ENCODE measurements around the gene GNB5. TPM values are rescaled to one million over a fixed set of nuclear protein-coding genes. Genes with fewer than 3 reads are reported as not detected.

Gene GNB5
- total and polyA plus RNA-seq, 2 of the 13 experiments (the other 11 are each of a cell fraction or from before 2014, with no cell fraction given): 13.7 to 14.4 TPM

DNA sequence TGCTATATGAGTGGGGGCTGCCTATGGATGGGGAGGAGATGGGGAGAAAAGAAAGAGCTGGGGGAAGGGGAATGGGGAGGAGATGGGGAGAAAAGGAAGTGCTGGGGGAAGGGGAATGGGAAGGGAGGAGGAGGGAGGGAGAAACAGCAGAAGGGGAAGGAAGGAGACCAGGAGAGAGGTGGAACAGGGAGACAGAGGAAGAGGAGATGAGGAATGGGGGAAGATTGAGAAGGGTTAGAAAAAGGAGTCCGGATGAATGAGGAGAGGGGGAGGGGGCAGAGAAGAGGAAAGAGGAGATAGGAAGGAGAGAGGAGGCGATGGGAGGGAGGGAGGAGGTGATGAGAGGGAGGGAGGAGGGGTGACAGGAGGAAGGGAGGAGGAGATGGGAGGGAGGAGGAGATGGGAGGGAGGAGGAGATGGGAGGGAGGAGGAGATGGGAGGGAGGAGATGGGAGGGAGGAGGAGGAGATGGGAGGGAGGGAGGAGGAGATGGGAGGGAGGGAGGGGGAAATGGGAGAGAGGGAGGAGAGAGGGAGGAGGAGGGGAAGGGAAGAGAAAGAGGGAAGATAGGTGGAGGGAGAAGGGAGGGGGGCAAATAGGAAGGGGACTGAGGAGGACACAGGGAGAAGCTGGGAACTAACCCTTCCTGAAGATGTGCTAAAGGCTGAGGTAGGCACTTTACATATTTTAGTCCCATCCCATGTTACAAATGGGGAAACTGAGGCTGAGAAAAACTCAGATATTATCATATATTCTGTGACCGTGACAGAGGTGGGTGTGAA lies 72.0 kb downstream of the GNB5 start:
- intact Hi-C loops (cut with micrococcal nuclease; ENCODE audit: unreplicated experiment): no loop called here
- ATAC-seq (no peak), DNase-seq (ENCODE audit: low spot score) (no peak), FAIRE-seq (no peak)
- Histone ChIP-seq H3K9me3 (ENCODE audit: low read length) (no peaks in the 10 kb centered on the region), H2AFZ (ENCODE audit: low read length) (no peak overlapping the region), H4K20me1 (ENCODE audit: insufficient read depth, low read length) (no peaks in the 10 kb centered on the region), H3K27ac (ENCODE audit: extremely low read length, insufficient read depth, low read length) (no peak overlapping the region), H3K4me2 (ENCODE audit: low read depth, low read length) (no peak overlapping the region), H3K36me3 (replicated peaks in 1 of 2; ENCODE audit: control insufficient read depth in 1 of 2, insufficient read depth in 2 of 2, low read length in 2 of 2) (no peaks in the 10 kb centered on the region), H3K9ac (ENCODE audit: insufficient read depth, low read depth, low read length) (no peak overlapping the region), H3K27me3 (ENCODE audit: control insufficient read depth in 1 of 2, insufficient read depth in 2 of 2, low read length in 2 of 2) (no peaks in the 10 kb centered on the region), H3K4me3 (replicated peaks in 1 of 3; ENCODE audit: insufficient read depth in 1 of 3, low read depth in 2 of 3, low read length in 3 of 3) (no peak overlapping the region), H3K4me1 (ENCODE audit: insufficient read depth, low read length) (peaks cover 53% of the 10 kb centered on the region), H3K79me2 (ENCODE audit: insufficient read depth, low read length) (no peaks in the 10 kb centered on the region)
- no TSS peak for BruUV-seq (replicated peaks)
- no peak for TF ChIP-seq SP2 (CRISPR knock-in tag; IDR thresholded peaks at IDR 0.05)
- POLR2A ChIA-PET: interaction anchor here (1.4 kb wide), 1 partner anchor 18 kb away, joined by 4 read pairs; no protein-coding TSS in a partner anchor
- WGBS (ENCODE audit: low lambda C conversion rate): 92% methylated on average over 3 of the region's 3 CpGs
- CTCF ChIA-PET (ENCODE audit: low intra/inter-chr PET ratio, low total read pairs): no interaction called here
- in situ Hi-C loops (cut with HindIII; ENCODE audit: extremely low pct_ligation_motif_present, low pct_unique_long_range_greater_than_20kb): no loop called here

DNA sequence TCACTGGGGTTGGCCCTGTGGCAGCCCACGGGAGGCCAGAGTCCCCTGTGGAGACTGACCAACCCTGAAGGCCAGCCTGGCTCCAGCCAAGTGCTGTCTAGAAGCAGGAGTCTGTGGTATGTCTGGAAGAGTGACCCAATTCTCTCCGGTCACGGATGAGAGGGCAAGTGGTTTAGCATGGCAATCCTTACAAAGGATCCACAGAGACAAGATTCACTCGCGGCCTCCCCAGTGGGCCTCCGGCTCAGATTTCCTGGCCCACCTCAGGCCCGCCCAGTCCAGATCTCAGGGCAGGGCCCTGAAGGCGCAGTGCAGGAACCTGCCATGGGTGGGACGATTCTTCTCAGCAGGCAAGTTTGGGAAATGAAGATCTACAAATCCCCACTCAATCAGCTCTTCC lies 73.6 kb downstream of the GNB5 start:
- H3K4me1 ChIP-seq (ENCODE audit: insufficient read depth, low read length): peaks cover 60% of the 10 kb centered on the region
- CTCF ChIA-PET (ENCODE audit: low intra/inter-chr PET ratio, low total read pairs): no interaction called here
- peak overlapping the region; percentile 96 for H3K27ac ChIP-seq (ENCODE audit: extremely low read length, insufficient read depth, low read length)
- TF ChIP-seq CC2D1A (CRISPR knock-in tag; IDR thresholded peaks at IDR 0.05) (no peak), KDM5B (CRISPR knock-in tag; IDR thresholded peaks at IDR 0.05; ENCODE audit: borderline replicate concordance) (0 out of 2 replicates have a peak, but pooled peaks have one; percentile 17), MLLT10 (CRISPR knock-in tag; IDR thresholded peaks at IDR 0.05) (no peak), ZNF605 (CRISPR knock-in tag; IDR thresholded peaks at IDR 0.05) (0 out of 2 replicates have a peak, but pooled peaks have one; percentile 27)
- TF ChIP-seq, protein P1, sequence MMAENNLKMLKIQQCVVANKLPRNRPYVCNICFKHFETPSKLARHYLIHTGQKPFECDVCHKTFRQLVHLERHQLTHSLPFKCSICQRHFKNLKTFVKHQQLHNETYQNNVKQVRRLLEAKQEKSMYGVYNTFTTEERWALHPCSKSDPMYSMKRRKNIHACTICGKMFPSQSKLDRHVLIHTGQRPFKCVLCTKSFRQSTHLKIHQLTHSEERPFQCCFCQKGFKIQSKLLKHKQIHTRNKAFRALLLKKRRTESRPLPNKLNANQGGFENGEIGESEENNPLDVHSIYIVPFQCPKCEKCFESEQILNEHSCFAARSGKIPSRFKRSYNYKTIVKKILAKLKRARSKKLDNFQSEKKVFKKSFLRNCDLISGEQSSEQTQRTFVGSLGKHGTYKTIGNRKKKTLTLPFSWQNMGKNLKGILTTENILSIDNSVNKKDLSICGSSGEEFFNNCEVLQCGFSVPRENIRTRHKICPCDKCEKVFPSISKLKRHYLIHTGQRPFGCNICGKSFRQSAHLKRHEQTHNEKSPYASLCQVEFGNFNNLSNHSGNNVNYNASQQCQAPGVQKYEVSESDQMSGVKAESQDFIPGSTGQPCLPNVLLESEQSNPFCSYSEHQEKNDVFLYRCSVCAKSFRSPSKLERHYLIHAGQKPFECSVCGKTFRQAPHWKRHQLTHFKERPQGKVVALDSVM (CRISPR knock-in tag; IDR thresholded peaks at IDR 0.05): 0 out of 2 replicates have a peak, but pooled peaks have one; percentile 21
- TF ChIP-seq, protein P2, sequence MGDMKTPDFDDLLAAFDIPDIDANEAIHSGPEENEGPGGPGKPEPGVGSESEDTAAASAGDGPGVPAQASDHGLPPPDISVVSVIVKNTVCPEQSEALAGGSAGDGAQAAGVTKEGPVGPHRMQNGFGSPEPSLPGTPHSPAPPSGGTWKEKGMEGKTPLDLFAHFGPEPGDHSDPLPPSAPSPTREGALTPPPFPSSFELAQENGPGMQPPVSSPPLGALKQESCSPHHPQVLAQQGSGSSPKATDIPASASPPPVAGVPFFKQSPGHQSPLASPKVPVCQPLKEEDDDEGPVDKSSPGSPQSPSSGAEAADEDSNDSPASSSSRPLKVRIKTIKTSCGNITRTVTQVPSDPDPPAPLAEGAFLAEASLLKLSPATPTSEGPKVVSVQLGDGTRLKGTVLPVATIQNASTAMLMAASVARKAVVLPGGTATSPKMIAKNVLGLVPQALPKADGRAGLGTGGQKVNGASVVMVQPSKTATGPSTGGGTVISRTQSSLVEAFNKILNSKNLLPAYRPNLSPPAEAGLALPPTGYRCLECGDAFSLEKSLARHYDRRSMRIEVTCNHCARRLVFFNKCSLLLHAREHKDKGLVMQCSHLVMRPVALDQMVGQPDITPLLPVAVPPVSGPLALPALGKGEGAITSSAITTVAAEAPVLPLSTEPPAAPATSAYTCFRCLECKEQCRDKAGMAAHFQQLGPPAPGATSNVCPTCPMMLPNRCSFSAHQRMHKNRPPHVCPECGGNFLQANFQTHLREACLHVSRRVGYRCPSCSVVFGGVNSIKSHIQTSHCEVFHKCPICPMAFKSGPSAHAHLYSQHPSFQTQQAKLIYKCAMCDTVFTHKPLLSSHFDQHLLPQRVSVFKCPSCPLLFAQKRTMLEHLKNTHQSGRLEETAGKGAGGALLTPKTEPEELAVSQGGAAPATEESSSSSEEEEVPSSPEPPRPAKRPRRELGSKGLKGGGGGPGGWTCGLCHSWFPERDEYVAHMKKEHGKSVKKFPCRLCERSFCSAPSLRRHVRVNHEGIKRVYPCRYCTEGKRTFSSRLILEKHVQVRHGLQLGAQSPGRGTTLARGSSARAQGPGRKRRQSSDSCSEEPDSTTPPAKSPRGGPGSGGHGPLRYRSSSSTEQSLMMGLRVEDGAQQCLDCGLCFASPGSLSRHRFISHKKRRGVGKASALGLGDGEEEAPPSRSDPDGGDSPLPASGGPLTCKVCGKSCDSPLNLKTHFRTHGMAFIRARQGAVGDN (CRISPR knock-in tag; IDR thresholded peaks at IDR 0.05): peak; percentile 58
- TF ChIP-seq, protein P3, sequence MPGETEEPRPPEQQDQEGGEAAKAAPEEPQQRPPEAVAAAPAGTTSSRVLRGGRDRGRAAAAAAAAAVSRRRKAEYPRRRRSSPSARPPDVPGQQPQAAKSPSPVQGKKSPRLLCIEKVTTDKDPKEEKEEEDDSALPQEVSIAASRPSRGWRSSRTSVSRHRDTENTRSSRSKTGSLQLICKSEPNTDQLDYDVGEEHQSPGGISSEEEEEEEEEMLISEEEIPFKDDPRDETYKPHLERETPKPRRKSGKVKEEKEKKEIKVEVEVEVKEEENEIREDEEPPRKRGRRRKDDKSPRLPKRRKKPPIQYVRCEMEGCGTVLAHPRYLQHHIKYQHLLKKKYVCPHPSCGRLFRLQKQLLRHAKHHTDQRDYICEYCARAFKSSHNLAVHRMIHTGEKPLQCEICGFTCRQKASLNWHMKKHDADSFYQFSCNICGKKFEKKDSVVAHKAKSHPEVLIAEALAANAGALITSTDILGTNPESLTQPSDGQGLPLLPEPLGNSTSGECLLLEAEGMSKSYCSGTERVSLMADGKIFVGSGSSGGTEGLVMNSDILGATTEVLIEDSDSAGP (CRISPR knock-in tag; IDR thresholded peaks at IDR 0.05; ENCODE audit: borderline replicate concordance): 0 out of 2 replicates have a peak, but pooled peaks have one; percentile 35

More for the DNA sequence above, 73.6 kb downstream of the GNB5 start:
- POLR2A ChIA-PET: interaction anchor here (2.1 kb wide), 2 partner anchors 17 to 20 kb away, joined by 5 to 9 read pairs; no protein-coding TSS in a partner anchor
- no TSS peak for BruUV-seq (replicated peaks)
- H3K79me2 ChIP-seq (ENCODE audit: insufficient read depth, low read length): no peaks in the 10 kb centered on the region
- no peak overlapping the region for H3K4me2 ChIP-seq (ENCODE audit: low read depth, low read length)
- 92% methylated on average over 6 of the region's 9 CpGs for WGBS (ENCODE audit: low lambda C conversion rate)
- H3K4me3 ChIP-seq (replicated peaks in 1 of 3; ENCODE audit: insufficient read depth in 1 of 3, low read depth in 2 of 3, low read length in 3 of 3): no peak overlapping the region
- H2AFZ ChIP-seq (ENCODE audit: low read length): no peak overlapping the region
- H3K36me3 ChIP-seq (replicated peaks in 1 of 2; ENCODE audit: control insufficient read depth in 1 of 2, insufficient read depth in 2 of 2, low read length in 2 of 2): no peaks in the 10 kb centered on the region
- DNase-seq (ENCODE audit: low spot score) (no peak), FAIRE-seq (no peak), ATAC-seq (no peak; the same call in 2 of the 3 replicates)
- no peaks in the 10 kb centered on the region for H3K9me3 ChIP-seq (ENCODE audit: low read length)
- 0 out of 2 replicates have a peak overlapping the region, but pooled peaks have one; percentile 7 for H3K9ac ChIP-seq (ENCODE audit: insufficient read depth, low read depth, low read length)
- in situ Hi-C loops (cut with HindIII; ENCODE audit: extremely low pct_ligation_motif_present, low pct_unique_long_range_greater_than_20kb) (no loop called here), intact Hi-C loops (cut with micrococcal nuclease; ENCODE audit: unreplicated experiment) (no loop called here)
- no peaks in the 10 kb centered on the region for H4K20me1 ChIP-seq (ENCODE audit: insufficient read depth, low read length)
- no peaks in the 10 kb centered on the region for H3K27me3 ChIP-seq (ENCODE audit: control insufficient read depth in 1 of 2, insufficient read depth in 2 of 2, low read length in 2 of 2)

Data from HepG2 (cell line).